HG02981 (cell line): ENCODE results near the gene GART.
"Not testable (repeated sequence)": the region's sequence is repeated elsewhere in the genome, so short reads cannot be mapped to it uniquely, and the experiment has no call there.

Source experiments
- ATAC-seq: cut with Tn5 transposase; IDR thresholded peaks from one replicate; pipeline ENCODE4 v1.9.1; 2021; ENCODE audit warnings: mild to moderate bottlenecking, moderate library complexity; ENCODE audit not compliant: unreplicated experiment

GART gene

GRCh38 chr21:33541756-33542639, at the start of gene GART:
Gene GART, minus strand, starts transcription at chr21:33542117. Its CDS starts 2,802 bp downstream, at chr21:33539315.
- ATAC-seq: peak; percentile 46

- peak; percentile 85 for ATAC-seq
These were observed 46.8 kb upstream of the GART start, which contains the start of gene DONSON for GRCh38 chr21:33588485-33589335. Gene DONSON, minus strand, starts transcription at chr21:33588684. Its CDS starts 43 bp downstream, at chr21:33588641.

- peak; percentile 28 for ATAC-seq
These were observed 46.0 kb upstream of the GART start for GRCh38 chr21:33587792-33588484.

- ATAC-seq: no peak
These were observed 45.0 kb upstream of the GART start for GRCh38 chr21:33586927-33587326.

GRCh38 chr21:33584455-33584854, 42.5 kb upstream of the GART start:
- ATAC-seq: no peak

- no peak for ATAC-seq
These were observed 37.1 kb upstream of the GART start for GRCh38 chr21:33578959-33579542.

DNA sequence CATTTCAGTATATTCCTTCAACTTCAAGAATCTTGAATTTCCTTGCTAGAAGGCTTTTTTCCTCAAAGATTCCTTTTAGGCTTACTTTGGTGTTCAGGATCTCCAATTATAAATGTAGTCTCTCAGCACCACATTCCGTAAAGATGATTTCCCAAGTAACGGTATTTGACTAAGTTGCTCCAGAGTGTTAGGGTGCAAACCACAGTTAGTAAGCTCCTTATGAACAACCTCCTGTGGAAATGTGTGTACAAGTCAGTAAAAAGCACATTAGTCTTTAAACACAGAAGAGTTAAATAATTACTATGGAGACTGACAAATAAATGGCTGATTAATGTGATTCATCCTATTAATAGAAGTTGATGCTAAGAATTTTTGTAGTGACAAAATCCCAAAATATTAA, 36.3 kb upstream of the GART start:
- no peak for ATAC-seq

DNA sequence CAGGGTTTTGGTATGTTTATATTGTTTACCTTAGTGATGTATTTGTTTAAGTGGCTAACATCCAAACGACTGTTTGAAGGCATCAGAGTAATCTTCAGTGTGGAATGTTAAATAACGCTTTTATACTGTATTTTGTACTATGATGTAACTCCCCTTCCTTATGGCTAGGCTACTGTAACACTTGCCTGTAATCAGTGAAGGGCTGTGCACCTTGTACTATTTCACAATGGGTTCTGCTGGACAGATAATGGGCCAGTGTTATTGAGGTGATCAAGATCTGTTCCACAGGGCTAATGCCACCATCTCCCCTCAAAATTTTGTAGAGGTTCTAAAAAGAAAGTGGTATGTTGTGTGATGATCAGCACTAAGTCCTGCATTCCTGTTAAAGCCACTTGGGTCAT, 34.8 kb upstream of the GART start:
- not testable (repeated sequence) for ATAC-seq

DNA sequence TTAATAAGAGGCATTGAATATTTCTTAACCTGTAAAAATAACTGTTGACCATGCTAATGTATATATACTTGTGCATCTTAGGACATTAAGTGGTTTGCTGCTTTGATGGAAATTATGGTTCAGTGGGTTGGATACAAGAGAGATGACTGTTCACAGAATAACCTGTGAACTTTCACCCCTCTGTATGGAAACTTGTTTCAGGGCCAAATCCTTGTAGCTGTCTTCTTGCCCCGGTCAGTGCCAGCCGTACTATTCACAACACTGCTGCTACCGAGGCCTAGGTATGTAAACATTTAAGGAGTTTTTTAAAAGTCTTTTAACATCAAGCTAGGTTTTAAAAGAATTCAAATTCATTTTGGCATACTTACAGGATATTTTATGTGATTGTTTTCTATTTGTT, 30.4 kb upstream of the GART start:
- ATAC-seq: no peak

DNA sequence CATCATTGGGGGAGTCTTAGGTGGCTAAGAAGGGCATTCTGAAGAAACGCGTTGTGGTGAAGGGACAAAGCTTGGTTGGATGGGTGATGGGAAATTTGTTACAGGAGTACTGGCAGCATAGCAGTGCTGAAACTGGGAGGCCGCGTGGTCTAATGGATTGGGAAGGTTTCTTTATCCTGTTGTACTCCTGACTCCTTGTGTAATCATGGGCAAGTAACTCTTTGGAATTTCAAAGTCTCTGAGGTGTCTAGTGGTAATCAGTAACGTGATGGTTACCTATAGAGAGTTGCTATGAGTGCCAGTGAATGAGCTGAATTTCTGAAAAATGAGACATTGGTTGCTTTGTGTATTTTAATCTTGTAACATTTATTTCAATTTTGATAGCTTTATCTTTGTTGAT, 28.1 kb upstream of the GART start:
- ATAC-seq: no peak

DNA sequence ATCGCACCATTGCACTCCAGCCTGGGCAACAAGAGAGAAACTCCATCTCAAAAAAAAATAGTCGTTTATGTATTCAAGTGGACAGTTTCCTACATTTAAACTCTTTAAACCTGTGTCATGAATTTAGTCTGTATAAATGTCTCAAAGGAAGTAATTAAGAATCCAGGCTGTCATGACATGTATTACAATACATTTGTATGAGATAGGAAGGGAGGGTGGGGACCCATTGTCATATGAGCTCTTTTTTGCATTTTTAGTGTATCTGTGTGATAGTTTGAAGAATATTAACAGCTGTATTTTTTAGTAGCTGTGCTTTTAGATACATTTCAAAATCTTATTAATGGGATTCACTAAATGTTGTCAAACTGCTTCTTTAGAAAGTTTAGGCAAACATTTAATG, 26.5 kb upstream of the GART start:
- no peak for ATAC-seq

- no peak for ATAC-seq
These were observed 26.0 kb upstream of the GART start for GRCh38 chr21:33567914-33568313.

GRCh38 chr21:33566514-33566913, 24.6 kb upstream of the GART start:
- no peak for ATAC-seq

- ATAC-seq: no peak
These were observed 20.5 kb upstream of the GART start for GRCh38 chr21:33562389-33562788.

DNA sequence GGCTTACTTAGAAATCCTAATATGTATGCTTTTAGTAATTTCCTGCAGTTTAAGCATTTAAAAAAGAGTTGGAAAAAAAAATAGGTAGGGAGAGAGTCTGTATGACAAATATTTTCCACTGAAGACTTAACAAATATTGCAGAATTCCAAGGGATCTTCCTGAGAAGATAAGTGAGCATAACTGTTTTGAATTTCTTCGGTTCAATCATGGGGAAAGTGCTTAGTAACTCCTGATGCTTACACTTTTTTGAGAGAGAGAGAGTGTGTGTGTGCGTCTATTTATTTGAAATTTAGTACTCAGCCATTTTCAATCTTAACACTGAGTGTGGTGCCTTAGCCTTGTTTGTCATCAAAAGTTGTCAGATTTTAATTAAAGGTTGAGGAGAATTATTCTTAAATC, 19.5 kb upstream of the GART start:
- no peak for ATAC-seq

GRCh38 chr21:33560965-33561364, 19.0 kb upstream of the GART start:
- no peak for ATAC-seq

DNA sequence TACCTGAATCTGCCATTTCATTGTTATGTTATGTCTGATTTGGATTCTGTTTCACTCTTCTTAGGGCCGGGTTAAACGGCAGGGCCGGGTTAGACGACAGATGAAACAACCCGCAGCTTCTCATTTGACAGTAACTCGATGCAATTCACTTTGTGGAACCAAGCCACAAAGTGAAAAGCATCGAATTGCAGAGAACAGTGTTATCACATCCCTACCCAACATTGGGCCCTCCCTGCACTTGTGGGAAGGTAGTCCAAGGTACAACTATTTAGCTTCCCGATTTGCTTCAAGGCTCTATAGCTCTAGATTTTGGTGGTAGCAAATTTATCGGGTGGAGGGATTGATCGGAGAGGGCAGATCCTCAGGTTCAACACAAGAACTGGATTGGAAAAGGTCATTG, 17.9 kb upstream of the GART start:
- ATAC-seq: no peak

DNA sequence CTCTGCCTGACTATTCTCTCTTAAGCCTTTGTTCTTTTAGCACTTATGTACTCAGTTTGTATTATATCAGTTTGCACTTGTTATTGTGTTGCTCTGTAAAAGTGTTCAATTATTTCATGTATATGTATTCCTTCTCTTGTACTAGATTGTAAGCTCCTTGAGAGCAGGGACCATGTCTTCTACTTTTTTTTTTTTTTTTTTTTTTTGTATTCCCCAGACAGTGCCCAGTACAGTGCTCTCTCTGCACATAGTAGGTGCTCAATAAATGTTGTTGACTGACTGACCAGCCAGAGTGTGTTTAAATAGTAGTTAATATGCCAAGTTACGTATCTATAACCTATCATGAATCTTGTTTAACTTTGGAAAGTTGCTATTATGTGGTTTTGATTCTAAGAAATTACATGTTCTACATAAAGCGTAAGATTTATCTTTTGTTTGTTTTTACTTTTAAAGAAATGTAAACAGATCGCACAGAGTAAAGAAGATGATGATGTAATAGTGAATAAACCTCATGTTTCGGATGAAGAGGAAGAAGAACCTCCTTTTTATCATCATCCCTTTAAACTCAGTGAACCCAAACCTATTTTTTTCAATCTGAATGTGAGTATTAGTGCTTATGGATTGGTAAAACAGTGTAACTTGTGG, 17.0 kb upstream of the GART start:
- no peak for ATAC-seq

DNA sequence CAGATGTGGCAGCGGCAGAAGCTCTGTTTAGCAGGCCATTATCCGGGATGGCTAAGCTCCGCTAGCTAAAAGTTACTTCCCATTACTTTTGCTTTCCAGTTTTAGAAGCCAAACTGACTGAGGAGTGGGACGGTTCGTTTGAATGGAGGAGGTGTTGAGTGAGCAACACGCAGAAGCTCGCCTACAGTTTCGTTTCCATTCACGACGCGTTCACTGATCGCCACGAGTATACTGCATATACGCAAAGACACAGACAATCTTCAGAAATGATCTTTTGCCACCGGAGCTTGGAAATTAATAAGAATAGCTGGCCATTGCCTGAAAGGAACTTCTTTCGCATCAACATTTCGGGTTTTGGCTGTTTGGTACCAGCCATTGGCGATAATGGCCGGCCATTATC, 15.5 kb upstream of the GART start:
- no peak for ATAC-seq

GRCh38 chr21:33554982-33555344, 13.0 kb upstream of the GART start:
- no peak for ATAC-seq
